ENCODE results near the gene C11orf87. TPM values are rescaled to one million over a fixed set of nuclear protein-coding genes. Genes with fewer than 3 reads are reported as not detected.

Gene C11orf87
- total and polyA plus RNA-seq, 2 of the 13 experiments (the other 11 are each of a cell fraction or from before 2014, with no cell fraction given) = not detected

DNA sequence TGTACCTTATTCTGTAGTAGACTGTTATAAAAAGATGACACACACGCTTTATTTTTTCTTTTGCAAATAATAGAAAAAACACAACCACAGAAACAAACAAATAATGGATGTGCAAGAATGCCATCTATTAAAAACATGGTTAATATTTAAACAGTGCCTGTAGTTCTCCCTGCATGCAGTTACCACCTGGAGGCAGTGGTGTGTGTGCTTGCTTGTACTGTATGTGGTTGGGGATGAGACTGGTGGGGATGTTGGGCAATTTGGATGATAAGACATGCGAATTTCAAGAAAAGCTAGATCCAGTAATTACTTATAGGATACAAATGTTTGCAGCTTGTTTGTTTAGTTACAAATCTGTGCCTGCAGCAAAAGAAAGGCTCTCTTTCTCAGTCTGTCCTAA, 3.6 kb downstream of the C11orf87 start:
- Histone ChIP-seq H3K36me3 (replicated peaks in 1 of 2; ENCODE audit: control insufficient read depth in 1 of 2, insufficient read depth in 2 of 2, low read length in 2 of 2) (no peaks in the 10 kb centered on the region), H3K27ac (ENCODE audit: extremely low read length, insufficient read depth, low read length) (no peak overlapping the region), H3K79me2 (ENCODE audit: insufficient read depth, low read length) (no peaks in the 10 kb centered on the region), H3K4me3 (replicated peaks in 1 of 3; ENCODE audit: insufficient read depth in 1 of 3, low read depth in 2 of 3, low read length in 3 of 3) (no peak overlapping the region), H3K27me3 (ENCODE audit: control insufficient read depth in 1 of 2, insufficient read depth in 2 of 2, low read length in 2 of 2) (no peaks in the 10 kb centered on the region), H3K9me3 (ENCODE audit: low read length) (no peaks in the 10 kb centered on the region), H3K4me2 (ENCODE audit: low read depth, low read length) (no peak overlapping the region), H4K20me1 (ENCODE audit: insufficient read depth, low read length) (no peaks in the 10 kb centered on the region), H2AFZ (ENCODE audit: low read length) (no peak overlapping the region), H3K4me1 (ENCODE audit: insufficient read depth, low read length) (no peaks in the 10 kb centered on the region), H3K9ac (ENCODE audit: insufficient read depth, low read depth, low read length) (no peak overlapping the region)
- in situ Hi-C loops (cut with HindIII; ENCODE audit: extremely low pct_ligation_motif_present, low pct_unique_long_range_greater_than_20kb) (no loop called here), intact Hi-C loops (cut with micrococcal nuclease; ENCODE audit: unreplicated experiment) (no loop called here)
- WGBS (ENCODE audit: low lambda C conversion rate) = 1% methylated on average over 2 of the region's 2 CpGs
- no peak for ATAC-seq
- no peak for FAIRE-seq
- no peak for DNase-seq (ENCODE audit: low spot score)
- no TSS peak for BruUV-seq (replicated peaks)
- ChIA-PET POLR2A (no interaction called here), CTCF (ENCODE audit: low intra/inter-chr PET ratio, low total read pairs) (no interaction called here)
- TF ChIP-seq NFIC (IDR thresholded peaks at IDR 0.05; ENCODE audit: low read length) (no peak), ETV6 (CRISPR knock-in tag; conservative IDR thresholded peaks at IDR 0.05) (no peak), SETDB1 (CRISPR knock-in tag; IDR thresholded peaks at IDR 0.05; ENCODE audit: borderline replicate concordance) (no peak), LRRFIP1 (CRISPR knock-in tag; conservative IDR thresholded peaks at IDR 0.05) (no peak), RCOR2 (CRISPR knock-in tag; IDR thresholded peaks at IDR 0.05) (no peak), RBFOX2 (IDR thresholded peaks at IDR 0.05; ENCODE audit: low read depth, low read length) (no peak), ARHGAP35 (CRISPR knock-in tag; IDR thresholded peaks at IDR 0.05; ENCODE audit: borderline replicate concordance) (no peak), FOXJ3 (CRISPR knock-in tag; IDR thresholded peaks at IDR 0.05; ENCODE audit: borderline replicate concordance) (no peak), TARDBP (CRISPR knock-in tag; IDR thresholded peaks at IDR 0.05) (no peak)
- TF ChIP-seq, protein P1, sequence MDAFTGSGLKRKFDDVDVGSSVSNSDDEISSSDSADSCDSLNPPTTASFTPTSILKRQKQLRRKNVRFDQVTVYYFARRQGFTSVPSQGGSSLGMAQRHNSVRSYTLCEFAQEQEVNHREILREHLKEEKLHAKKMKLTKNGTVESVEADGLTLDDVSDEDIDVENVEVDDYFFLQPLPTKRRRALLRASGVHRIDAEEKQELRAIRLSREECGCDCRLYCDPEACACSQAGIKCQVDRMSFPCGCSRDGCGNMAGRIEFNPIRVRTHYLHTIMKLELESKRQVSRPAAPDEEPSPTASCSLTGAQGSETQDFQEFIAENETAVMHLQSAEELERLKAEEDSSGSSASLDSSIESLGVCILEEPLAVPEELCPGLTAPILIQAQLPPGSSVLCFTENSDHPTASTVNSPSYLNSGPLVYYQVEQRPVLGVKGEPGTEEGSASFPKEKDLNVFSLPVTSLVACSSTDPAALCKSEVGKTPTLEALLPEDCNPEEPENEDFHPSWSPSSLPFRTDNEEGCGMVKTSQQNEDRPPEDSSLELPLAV (CRISPR knock-in tag; conservative IDR thresholded peaks at IDR 0.05; ENCODE audit: low read depth) = no peak
- TF ChIP-seq, protein P2, sequence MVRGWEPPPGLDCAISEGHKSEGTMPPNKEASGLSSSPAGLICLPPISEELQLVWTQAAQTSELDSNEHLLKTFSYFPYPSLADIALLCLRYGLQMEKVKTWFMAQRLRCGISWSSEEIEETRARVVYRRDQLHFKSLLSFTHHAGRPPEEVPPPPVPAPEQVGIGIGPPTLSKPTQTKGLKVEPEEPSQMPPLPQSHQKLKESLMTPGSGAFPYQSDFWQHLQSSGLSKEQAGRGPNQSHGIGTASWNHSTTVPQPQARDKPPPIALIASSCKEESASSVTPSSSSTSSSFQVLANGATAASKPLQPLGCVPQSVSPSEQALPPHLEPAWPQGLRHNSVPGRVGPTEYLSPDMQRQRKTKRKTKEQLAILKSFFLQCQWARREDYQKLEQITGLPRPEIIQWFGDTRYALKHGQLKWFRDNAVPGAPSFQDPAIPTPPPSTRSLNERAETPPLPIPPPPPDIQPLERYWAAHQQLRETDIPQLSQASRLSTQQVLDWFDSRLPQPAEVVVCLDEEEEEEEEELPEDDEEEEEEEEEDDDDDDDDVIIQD (CRISPR knock-in tag; IDR thresholded peaks at IDR 0.05; ENCODE audit: low read depth) = no peak
- TF ChIP-seq, protein P3, sequence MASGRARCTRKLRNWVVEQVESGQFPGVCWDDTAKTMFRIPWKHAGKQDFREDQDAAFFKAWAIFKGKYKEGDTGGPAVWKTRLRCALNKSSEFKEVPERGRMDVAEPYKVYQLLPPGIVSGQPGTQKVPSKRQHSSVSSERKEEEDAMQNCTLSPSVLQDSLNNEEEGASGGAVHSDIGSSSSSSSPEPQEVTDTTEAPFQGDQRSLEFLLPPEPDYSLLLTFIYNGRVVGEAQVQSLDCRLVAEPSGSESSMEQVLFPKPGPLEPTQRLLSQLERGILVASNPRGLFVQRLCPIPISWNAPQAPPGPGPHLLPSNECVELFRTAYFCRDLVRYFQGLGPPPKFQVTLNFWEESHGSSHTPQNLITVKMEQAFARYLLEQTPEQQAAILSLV (CRISPR knock-in tag; IDR thresholded peaks at IDR 0.05; ENCODE audit: borderline replicate concordance) = no peak
- TF ChIP-seq, protein P4, sequence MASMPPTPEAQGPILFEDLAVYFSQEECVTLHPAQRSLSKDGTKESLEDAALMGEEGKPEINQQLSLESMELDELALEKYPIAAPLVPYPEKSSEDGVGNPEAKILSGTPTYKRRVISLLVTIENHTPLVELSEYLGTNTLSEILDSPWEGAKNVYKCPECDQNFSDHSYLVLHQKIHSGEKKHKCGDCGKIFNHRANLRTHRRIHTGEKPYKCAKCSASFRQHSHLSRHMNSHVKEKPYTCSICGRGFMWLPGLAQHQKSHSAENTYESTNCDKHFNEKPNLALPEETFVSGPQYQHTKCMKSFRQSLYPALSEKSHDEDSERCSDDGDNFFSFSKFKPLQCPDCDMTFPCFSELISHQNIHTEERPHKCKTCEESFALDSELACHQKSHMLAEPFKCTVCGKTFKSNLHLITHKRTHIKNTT (CRISPR knock-in tag; IDR thresholded peaks at IDR 0.05) = no peak
- TF ChIP-seq, protein P5, sequence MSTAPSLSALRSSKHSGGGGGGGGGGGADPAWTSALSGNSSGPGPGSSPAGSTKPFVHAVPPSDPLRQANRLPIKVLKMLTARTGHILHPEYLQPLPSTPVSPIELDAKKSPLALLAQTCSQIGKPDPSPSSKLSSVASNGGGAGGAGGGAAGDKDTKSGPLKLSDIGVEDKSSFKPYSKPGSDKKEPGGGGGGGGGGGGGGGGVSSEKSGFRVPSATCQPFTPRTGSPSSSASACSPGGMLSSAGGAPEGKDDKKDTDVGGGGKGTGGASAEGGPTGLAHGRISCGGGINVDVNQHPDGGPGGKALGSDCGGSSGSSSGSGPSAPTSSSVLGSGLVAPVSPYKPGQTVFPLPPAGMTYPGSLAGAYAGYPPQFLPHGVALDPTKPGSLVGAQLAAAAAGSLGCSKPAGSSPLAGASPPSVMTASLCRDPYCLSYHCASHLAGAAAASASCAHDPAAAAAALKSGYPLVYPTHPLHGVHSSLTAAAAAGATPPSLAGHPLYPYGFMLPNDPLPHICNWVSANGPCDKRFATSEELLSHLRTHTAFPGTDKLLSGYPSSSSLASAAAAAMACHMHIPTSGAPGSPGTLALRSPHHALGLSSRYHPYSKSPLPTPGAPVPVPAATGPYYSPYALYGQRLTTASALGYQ (CRISPR knock-in tag; IDR thresholded peaks at IDR 0.05) = no peak
